Activated CD8-positive, alpha-beta T cell treated with anti-CD3 and anti-CD28 coated beads for 36 hours (primary cell): ENCODE data around the gene CEP57L1. TPM values are rescaled to one million over a fixed set of nuclear protein-coding genes. Genes with fewer than 3 reads are reported as not detected.

Experiments used
- ATAC-seq: fragments of 200-7000 bp; cut with Tn5 transposase; one replicate; pipeline ENCODE4 v1.10.0; 2021; ENCODE audit warnings: mild to moderate bottlenecking, moderate library complexity
- CTCF ChIA-PET: fragments of 350-600 bp; sonication (Branson Sonifier 250); formaldehyde crosslinking; loops from one replicate; lab custom pipeline; 2021; ENCODE audit warnings: antibody characterized with exemption; lab: Charles Lee
- POLR2A ChIA-PET: fragments of 350-600 bp; sonication (Branson Sonifier 250); formaldehyde crosslinking; loops from one replicate; lab custom pipeline; 2021; ENCODE audit warnings: antibody characterized with exemption; lab: Charles Lee
- DNase-seq: peaks from one replicate; pipeline ENCODE4 v3.0.0-alpha.2; 2020
- H3K27ac Mint-ChIP-seq: one replicate; pipeline ENCODE4 v1.8.0; 2021; ENCODE audit warnings: mild to moderate bottlenecking, mixed read lengths
- H3K27me3 Mint-ChIP-seq: one replicate; pipeline ENCODE4 v1.8.0; 2021; ENCODE audit warnings: mixed read lengths
- H3K36me3 Mint-ChIP-seq: one replicate; pipeline ENCODE4 v1.8.0; 2021; ENCODE audit warnings: low read depth, mixed read lengths
- H3K4me1 Mint-ChIP-seq: one replicate; pipeline ENCODE4 v1.8.0; 2021; ENCODE audit warnings: low read depth, mixed read lengths
- H3K4me3 Mint-ChIP-seq: one replicate; pipeline ENCODE4 v1.8.0; 2021; ENCODE audit warnings: mild to moderate bottlenecking, moderate library complexity, mixed read lengths
- H3K9me3 Mint-ChIP-seq: one replicate; pipeline ENCODE4 v1.8.0; 2021; ENCODE audit warnings: mixed read lengths
- intact Hi-C: fragments of 100-400 bp; cut with micrococcal nuclease; formaldehyde crosslinking; loops from one replicate; pipeline ENCODE4 v1.10.0; 2022
- total RNA-seq, 2 experiments: library from RNA; stranded (reverse); gene quantifications; one replicate each; pipeline ENCODE4 v1.2.3, GENCODE V29; 2021
- TF ChIP-seq, protein P1 (sequence below): fragments of 200-600 bp; IDR thresholded peaks from one replicate; pipeline ENCODE4 v1.8.0; 2022; ENCODE audit warnings: antibody characterized with exemption, mild to moderate bottlenecking

The CEP57L1 gene
- total RNA-seq, 2 experiments from 2014 or later, result 25.0 to 25.8 TPM

DNA sequence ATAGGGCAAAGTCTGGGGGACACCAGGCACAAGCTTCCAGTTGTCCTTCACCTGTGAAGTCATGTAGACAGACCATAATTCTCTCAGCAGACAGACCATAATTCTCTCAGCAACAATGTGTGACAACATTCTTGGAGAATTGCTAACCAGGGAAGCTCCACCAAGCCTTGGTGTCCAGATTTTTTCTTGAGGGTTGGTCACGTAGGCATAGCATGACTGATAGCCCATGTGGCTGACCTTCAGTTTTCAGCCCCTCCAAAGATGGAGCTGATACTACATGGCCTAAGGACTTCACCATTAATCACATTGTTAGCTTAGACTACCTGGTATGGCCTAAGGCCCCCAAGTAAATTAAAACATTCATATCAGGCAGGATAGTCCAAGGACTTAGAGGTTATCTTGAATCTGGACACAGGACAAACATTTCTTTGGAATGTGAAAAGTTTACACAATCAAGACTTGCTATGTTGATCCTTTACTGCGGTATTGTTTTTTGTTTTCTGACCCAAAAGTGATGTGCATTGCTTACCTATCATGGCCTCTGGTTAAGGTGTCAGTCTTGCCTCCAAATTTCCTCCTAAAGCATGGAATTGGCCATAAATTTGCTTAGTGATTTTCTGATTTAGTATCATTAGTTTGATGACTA, 76.9 kb downstream of the CEP57L1 start:
- Mint-ChIP-seq H3K36me3 (no peaks in the 10 kb centered on the region), H3K9me3 (no peaks in the 10 kb centered on the region), H3K27ac (no peak overlapping the region), H3K27me3 (peaks cover 10% of the 10 kb centered on the region), H3K4me1 (no peaks in the 10 kb centered on the region), H3K4me3 (no peak overlapping the region)
- ChIA-PET POLR2A (no interaction called here), CTCF (interaction anchor here (2.4 kb wide), 1 partner anchor 15 kb away, joined by 6 read pairs; no protein-coding TSS in a partner anchor)
- DNase-seq, result no peak
- no peak for ATAC-seq
- TF ChIP-seq, protein P1, sequence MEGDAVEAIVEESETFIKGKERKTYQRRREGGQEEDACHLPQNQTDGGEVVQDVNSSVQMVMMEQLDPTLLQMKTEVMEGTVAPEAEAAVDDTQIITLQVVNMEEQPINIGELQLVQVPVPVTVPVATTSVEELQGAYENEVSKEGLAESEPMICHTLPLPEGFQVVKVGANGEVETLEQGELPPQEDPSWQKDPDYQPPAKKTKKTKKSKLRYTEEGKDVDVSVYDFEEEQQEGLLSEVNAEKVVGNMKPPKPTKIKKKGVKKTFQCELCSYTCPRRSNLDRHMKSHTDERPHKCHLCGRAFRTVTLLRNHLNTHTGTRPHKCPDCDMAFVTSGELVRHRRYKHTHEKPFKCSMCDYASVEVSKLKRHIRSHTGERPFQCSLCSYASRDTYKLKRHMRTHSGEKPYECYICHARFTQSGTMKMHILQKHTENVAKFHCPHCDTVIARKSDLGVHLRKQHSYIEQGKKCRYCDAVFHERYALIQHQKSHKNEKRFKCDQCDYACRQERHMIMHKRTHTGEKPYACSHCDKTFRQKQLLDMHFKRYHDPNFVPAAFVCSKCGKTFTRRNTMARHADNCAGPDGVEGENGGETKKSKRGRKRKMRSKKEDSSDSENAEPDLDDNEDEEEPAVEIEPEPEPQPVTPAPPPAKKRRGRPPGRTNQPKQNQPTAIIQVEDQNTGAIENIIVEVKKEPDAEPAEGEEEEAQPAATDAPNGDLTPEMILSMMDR, result no peak
- intact Hi-C loops, result no loop called here

DNA sequence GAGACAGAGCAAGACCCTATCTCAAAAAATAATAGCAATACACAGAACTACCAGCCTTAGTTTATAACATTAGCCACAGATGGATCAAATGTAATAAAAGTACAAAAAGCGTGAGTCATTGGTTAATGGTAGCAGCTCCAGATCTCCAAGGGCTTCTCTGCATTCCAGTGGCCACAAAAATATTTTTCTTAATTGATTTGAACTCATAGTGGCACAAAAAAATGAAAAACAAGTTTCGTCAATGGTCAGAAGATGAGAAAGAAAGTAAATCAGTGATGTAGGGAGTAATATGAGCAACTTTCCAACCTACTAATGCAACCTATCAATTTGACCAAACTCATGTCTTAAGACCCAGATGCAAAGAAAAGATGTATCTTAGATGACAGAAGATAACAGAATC, 79.6 kb downstream of the CEP57L1 start:
- ATAC-seq (no peak), DNase-seq (no peak)
- ChIA-PET CTCF (interaction anchor here (1.3 kb wide), 1 partner anchor 13 kb away, joined by 5 read pairs; no protein-coding TSS in a partner anchor), POLR2A (no interaction called here)
- H3K4me1 Mint-ChIP-seq, result no peaks in the 10 kb centered on the region
- no peaks in the 10 kb centered on the region for H3K36me3 Mint-ChIP-seq
- H3K4me3 Mint-ChIP-seq, result no peak overlapping the region
- no peaks in the 10 kb centered on the region for H3K9me3 Mint-ChIP-seq
- peaks cover 15% of the 10 kb centered on the region for H3K27me3 Mint-ChIP-seq
- intact Hi-C loops, result no loop called here
- TF ChIP-seq, protein P1, result no peak
- H3K27ac Mint-ChIP-seq, result no peak overlapping the region

- ATAC-seq, result no peak
- Mint-ChIP-seq H3K27ac (no peak overlapping the region), H3K36me3 (no peaks in the 10 kb centered on the region), H3K4me1 (no peaks in the 10 kb centered on the region), H3K27me3 (peaks cover 17% of the 10 kb centered on the region), H3K9me3 (no peaks in the 10 kb centered on the region), H3K4me3 (no peak overlapping the region)
- TF ChIP-seq, protein P1, result no peak
- no peak for DNase-seq
- ChIA-PET POLR2A (no interaction called here), CTCF (no interaction called here)
- intact Hi-C loops, result no loop called here
Observed at GRCh38 chr6:109178921-109179320, 83.6 kb downstream of the CEP57L1 start.

- Mint-ChIP-seq H3K9me3 (no peaks in the 10 kb centered on the region), H3K27me3 (peaks cover 19% of the 10 kb centered on the region), H3K4me1 (no peaks in the 10 kb centered on the region), H3K4me3 (no peak overlapping the region), H3K27ac (no peak overlapping the region), H3K36me3 (no peaks in the 10 kb centered on the region)
- TF ChIP-seq, protein P1, result no peak
- ChIA-PET CTCF (interaction anchor here (0.9 kb wide), 1 partner anchor 8 kb away, joined by 3 read pairs; no protein-coding TSS in a partner anchor), POLR2A (no interaction called here)
- no peak for DNase-seq
- intact Hi-C loops, result no loop called here
- no peak for ATAC-seq
Observed at GRCh38 chr6:109179507-109179906, 84.2 kb downstream of the CEP57L1 start.

- Mint-ChIP-seq H3K27me3 (peaks cover 10% of the 10 kb centered on the region), H3K36me3 (no peaks in the 10 kb centered on the region), H3K4me3 (no peak overlapping the region), H3K4me1 (no peaks in the 10 kb centered on the region), H3K9me3 (no peaks in the 10 kb centered on the region), H3K27ac (no peak overlapping the region)
- no peak for DNase-seq
- intact Hi-C loops, result no loop called here
- TF ChIP-seq, protein P1, result no peak
- ChIA-PET POLR2A (interaction anchor here (0.7 kb wide), 1 partner anchor 288 kb away, joined by 3 read pairs; no protein-coding TSS in a partner anchor), CTCF (interaction anchor here (0.8 to 3.7 kb wide), 5 partner anchors 9 to 640 kb away, joined by 3 to 17 read pairs (median 3); partner anchors contain the start of genes CD164, PPIL6 and SMPD2)
- no peak for ATAC-seq
Observed at GRCh38 chr6:109182578-109182977, 87.3 kb downstream of the CEP57L1 start.
